D721Med (cell line): ENCODE results near the gene KHDRBS2.

Experiments used
- DNase-seq: peaks from one replicate; pipeline ENCODE4 v3.0.0; 2011; ENCODE audit warnings: low spot score; ENCODE audit not compliant: insufficient read length
- FAIRE-seq: peaks from 2 replicates; lab custom pipeline; 2011; peaks lifted over from hg19 to GRCh38; lab: Jason Lieb, UNC
- CTCF ChIP-seq: IDR thresholded peaks from 2 replicates; pipeline ENCODE4 v1.5.1; 2012; ENCODE audit warnings: mild to moderate bottlenecking, control low read depth; ENCODE audit not compliant: insufficient read depth; ENCODE audit errors: missing control alignments

Gene KHDRBS2

GRCh38 chr6:61688165-61688564, 597.9 kb downstream of the KHDRBS2 start:
- no peak for FAIRE-seq
- DNase-seq, result no peak
- no peak for TF ChIP-seq CTCF

DNA sequence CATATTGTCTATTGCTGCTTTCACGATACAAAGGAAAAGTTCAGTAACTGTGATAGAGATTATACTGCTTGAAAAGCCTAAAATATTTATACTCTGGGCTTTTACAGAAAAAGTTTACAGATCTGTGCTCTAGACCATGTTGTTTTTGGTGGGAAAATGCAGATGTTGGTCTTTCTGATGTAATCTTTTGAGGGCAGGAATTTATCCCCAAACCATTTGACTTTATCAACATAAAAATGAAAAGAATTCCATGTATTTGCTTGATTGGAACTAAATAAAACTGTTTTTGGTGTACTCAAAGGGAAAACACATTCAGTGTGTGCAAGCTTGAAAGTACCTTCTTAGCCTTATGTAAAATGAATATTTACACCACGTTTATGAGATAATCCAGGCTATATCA, 603.5 kb downstream of the KHDRBS2 start:
- FAIRE-seq (no peak), DNase-seq (no peak)

DNA sequence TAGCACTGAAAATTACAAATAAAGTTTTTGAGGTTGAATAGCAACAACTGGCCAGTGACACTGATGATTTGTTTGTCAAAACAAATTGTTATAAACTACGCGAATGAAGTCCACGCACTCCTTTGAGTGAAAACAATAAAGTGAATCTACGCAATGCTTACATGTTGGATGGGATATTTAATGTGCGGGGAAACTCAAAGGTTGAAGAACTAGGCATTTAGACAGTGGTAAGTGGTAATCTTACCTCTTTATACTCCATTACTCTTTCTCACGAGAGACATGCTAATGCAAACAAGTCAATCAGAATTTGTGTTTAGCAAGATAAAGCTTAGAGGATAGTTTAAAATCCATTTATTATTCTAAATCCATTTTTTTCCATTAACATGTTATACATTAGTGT, 606.4 kb downstream of the KHDRBS2 start:
- DNase-seq (no peak), FAIRE-seq (peak; percentile 29)
- TF ChIP-seq CTCF, result no peak

More for the DNA sequence above, 603.5 kb downstream of the KHDRBS2 start:
- no peak for TF ChIP-seq CTCF

DNA sequence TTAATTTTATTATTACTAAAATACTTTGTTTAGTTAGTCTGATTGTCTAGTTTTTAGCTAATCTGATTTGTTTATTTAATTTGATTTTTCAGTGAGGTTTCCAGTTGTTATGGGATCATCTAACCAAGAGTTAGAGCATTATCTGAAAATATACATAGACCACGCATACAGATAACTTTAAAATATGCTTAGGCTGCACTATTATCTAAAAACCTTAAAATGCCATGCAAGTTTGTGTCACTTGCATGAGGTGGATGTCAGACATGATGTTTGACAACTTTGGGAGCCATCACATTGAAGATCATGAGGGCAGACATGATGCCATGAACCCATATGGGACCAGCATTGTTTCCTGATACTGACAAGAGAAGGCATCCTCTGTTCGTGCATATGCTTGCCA, 610.3 kb downstream of the KHDRBS2 start:
- no peak for FAIRE-seq
- no peak for TF ChIP-seq CTCF
- DNase-seq, result no peak

GRCh38 chr6:61649845-61650244, 636.2 kb downstream of the KHDRBS2 start:
- no peak for FAIRE-seq
- no peak for TF ChIP-seq CTCF
- no peak for DNase-seq

DNA sequence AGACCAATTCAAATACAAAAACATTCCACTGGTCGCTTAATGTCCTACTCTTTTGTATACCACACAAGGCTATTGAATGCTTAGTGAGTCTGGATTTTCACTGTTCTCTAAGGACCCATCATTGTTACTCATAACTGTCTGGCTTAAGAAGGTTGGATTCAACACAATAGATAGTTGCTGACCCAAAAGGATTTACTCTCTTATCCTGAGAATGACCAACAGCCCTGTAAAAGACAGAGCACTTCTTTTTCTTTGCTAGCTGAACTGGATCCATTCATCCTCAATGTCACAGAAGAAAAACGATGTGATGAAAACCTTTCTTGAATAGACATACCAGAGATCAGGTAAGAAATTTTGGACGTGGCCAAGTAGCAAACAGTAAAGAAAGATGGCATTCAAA, 645.6 kb downstream of the KHDRBS2 start:
- FAIRE-seq (no peak), DNase-seq (no peak)
- TF ChIP-seq CTCF, result no peak
